Transverse colon (tissue), 4 donors: ENCODE results near the gene JAZF1.

Source experiments
- POLR2A ChIP-seq: fragments of 450-650 bp; IDR thresholded peaks from one replicate; pipeline ENCODE4 v1.6.1; 2016; ENCODE audit warnings: antibody characterized with exemption, mild to moderate bottlenecking, moderate library complexity
- POLR2AphosphoS5 ChIP-seq, 3 donors: sonication (generic); formaldehyde crosslinking; IDR thresholded peaks; one replicate each; pipeline ENCODE4 v1.6.1; 2016; ENCODE audit warnings: antibody characterized with exemption in 3 of 3
- TF ChIP-seq, protein P1 (sequence below), 5 experiments: fragments of 200-600 bp in 3 of 5; fragments of 450-650 bp in 2 of 5; sonication (generic) in 3 of 5; IDR thresholded peaks; 1 replicate in 2 of 5; 2 replicates in 3 of 5; pipeline ENCODE4 v1.5.1; 2016 to 2017; ENCODE audit warnings: antibody characterized with exemption in 5 of 5, inconsistent platforms in 3 of 5, mild to moderate bottlenecking in 2 of 5, moderate library complexity in 1 of 5

- no peak for TF ChIP-seq POLR2A
- TF ChIP-seq, protein P1, sequence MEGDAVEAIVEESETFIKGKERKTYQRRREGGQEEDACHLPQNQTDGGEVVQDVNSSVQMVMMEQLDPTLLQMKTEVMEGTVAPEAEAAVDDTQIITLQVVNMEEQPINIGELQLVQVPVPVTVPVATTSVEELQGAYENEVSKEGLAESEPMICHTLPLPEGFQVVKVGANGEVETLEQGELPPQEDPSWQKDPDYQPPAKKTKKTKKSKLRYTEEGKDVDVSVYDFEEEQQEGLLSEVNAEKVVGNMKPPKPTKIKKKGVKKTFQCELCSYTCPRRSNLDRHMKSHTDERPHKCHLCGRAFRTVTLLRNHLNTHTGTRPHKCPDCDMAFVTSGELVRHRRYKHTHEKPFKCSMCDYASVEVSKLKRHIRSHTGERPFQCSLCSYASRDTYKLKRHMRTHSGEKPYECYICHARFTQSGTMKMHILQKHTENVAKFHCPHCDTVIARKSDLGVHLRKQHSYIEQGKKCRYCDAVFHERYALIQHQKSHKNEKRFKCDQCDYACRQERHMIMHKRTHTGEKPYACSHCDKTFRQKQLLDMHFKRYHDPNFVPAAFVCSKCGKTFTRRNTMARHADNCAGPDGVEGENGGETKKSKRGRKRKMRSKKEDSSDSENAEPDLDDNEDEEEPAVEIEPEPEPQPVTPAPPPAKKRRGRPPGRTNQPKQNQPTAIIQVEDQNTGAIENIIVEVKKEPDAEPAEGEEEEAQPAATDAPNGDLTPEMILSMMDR (IDR thresholded peaks at IDR 0.05), result no peak
- no peak for TF ChIP-seq POLR2AphosphoS5 (IDR thresholded peaks at IDR 0.05)
These were observed 7.6 kb downstream of the JAZF1 start for GRCh38 chr7:28172958-28173357.
